Activated T-helper 1 cell treated with anti-CD3 and anti-CD28 coated beads, Interleukin-12 subunit alpha, Interleukin-12 subunit beta, Interleukin-2, Interleukin-4 antibody, amounts not matched to agents 30 ng/mL and 10 ng/mL and 1 ng/mL, durations not matched to agents 14 hours and 24 hours and 36 hours (primary cell): ENCODE measurements around the gene ATP6AP2. TPM values are rescaled to one million over a fixed set of nuclear protein-coding genes. Genes with fewer than 3 reads are reported as not detected.
A peak's percentile ranks its signal among the peaks of the same experiment; 100 is the strongest.

Experiments used
- DNase-seq: peaks from one replicate; pipeline ENCODE4 v3.0.0; 2021; ENCODE audit warnings: low spot score
- H3K27ac Mint-ChIP-seq: one replicate; pipeline ENCODE4 v1.8.0; 2021; ENCODE audit warnings: mild to moderate bottlenecking, mixed read lengths
- H3K27me3 Mint-ChIP-seq: one replicate; pipeline ENCODE4 v1.8.0; 2022; ENCODE audit warnings: mild to moderate bottlenecking, moderate library complexity, mixed read lengths; ENCODE audit not compliant: insufficient read depth
- H3K36me3 Mint-ChIP-seq: one replicate; pipeline ENCODE4 v1.8.0; 2021; ENCODE audit warnings: low read depth, mixed read lengths
- H3K4me1 Mint-ChIP-seq: one replicate; pipeline ENCODE4 v1.8.0; 2021; ENCODE audit warnings: low read depth, mixed read lengths
- H3K4me3 Mint-ChIP-seq: one replicate; pipeline ENCODE4 v1.8.0; 2021; ENCODE audit warnings: mild to moderate bottlenecking, moderate library complexity, mixed read lengths
- H3K9me3 Mint-ChIP-seq: one replicate; pipeline ENCODE4 v1.8.0; 2021; ENCODE audit warnings: mixed read lengths
- intact Hi-C: fragments of 100-400 bp; cut with micrococcal nuclease; formaldehyde crosslinking; loops from one replicate; pipeline ENCODE4 v1.15.1; 2024
- total RNA-seq: library from RNA; stranded (reverse); gene quantifications from 2 replicates; pipeline ENCODE4 v1.2.3, GENCODE V29; 2022

ATP6AP2 gene
- total RNA-seq, result 65.4 and 67.1 TPM in 2 replicates

- Mint-ChIP-seq H3K4me1 (peaks cover 17% of the 10 kb centered on the region), H3K27me3 (no peaks in the 10 kb centered on the region), H3K27ac (peak within 1 kb of the TSS; percentile 97), H3K36me3 (peaks cover 5% of the 10 kb centered on the region), H3K9me3 (no peaks in the 10 kb centered on the region), H3K4me3 (peak within 1 kb of the TSS; percentile 94)
- peak; percentile 85 for DNase-seq
- intact Hi-C loops, result loop anchor here (1.0 to 10.0 kb wide), 7 partner anchors 9 to 752 kb away; partner anchors contain the start of genes CXorf38, DDX3X, MED14 and USP9X
Measured at GRCh38 chrX:40580537-40581335, at the start of gene ATP6AP2. Gene ATP6AP2 (plus strand): TSS chrX:40580970. CDS start chrX:40581066, 96 bp downstream.

GRCh38 chrX:40531056-40531826 lies 49.5 kb upstream of the ATP6AP2 start:
- Mint-ChIP-seq H3K9me3 (no peaks in the 10 kb centered on the region), H3K27ac (no peak overlapping the region), H3K4me1 (no peaks in the 10 kb centered on the region), H3K36me3 (no peaks in the 10 kb centered on the region), H3K4me3 (no peak overlapping the region), H3K27me3 (peaks cover 13% of the 10 kb centered on the region)
- intact Hi-C loops, result no loop called here
- DNase-seq, result no peak

- Mint-ChIP-seq H3K4me1 (peaks cover 18% of the 10 kb centered on the region), H3K4me3 (no peak overlapping the region), H3K9me3 (no peaks in the 10 kb centered on the region), H3K36me3 (no peaks in the 10 kb centered on the region), H3K27me3 (peaks cover 21% of the 10 kb centered on the region), H3K27ac (no peak overlapping the region)
- DNase-seq, result no peak
- intact Hi-C loops, result no loop called here
Measured at GRCh38 chrX:40537310-40537709, 43.5 kb upstream of the ATP6AP2 start.

- H3K4me3 Mint-ChIP-seq, result no peak overlapping the region
- intact Hi-C loops, result no loop called here
- no peak for DNase-seq
Measured at GRCh38 chrX:40538406-40538805, 42.4 kb upstream of the ATP6AP2 start.

GRCh38 chrX:40539214-40540142 lies 41.3 kb upstream of the ATP6AP2 start:
- Mint-ChIP-seq H3K36me3 (no peaks in the 10 kb centered on the region), H3K27ac (peak overlapping the region; percentile 18), H3K27me3 (peaks cover 21% of the 10 kb centered on the region), H3K9me3 (no peaks in the 10 kb centered on the region), H3K4me3 (no peak overlapping the region), H3K4me1 (peaks cover 23% of the 10 kb centered on the region)
- DNase-seq, result peak; percentile 52
- intact Hi-C loops, result no loop called here

More at GRCh38 chrX:40538406-40538805, 42.4 kb upstream of the ATP6AP2 start:
- peaks cover 21% of the 10 kb centered on the region for H3K27me3 Mint-ChIP-seq
- H3K36me3 Mint-ChIP-seq, result no peaks in the 10 kb centered on the region
- no peaks in the 10 kb centered on the region for H3K9me3 Mint-ChIP-seq
- H3K4me1 Mint-ChIP-seq, result peaks cover 18% of the 10 kb centered on the region
- H3K27ac Mint-ChIP-seq, result no peak overlapping the region

GRCh38 chrX:40542208-40542607 lies 38.6 kb upstream of the ATP6AP2 start:
- Mint-ChIP-seq H3K36me3 (no peaks in the 10 kb centered on the region), H3K27me3 (peaks cover 12% of the 10 kb centered on the region), H3K4me1 (peaks cover 23% of the 10 kb centered on the region), H3K4me3 (no peak overlapping the region), H3K9me3 (no peaks in the 10 kb centered on the region), H3K27ac (no peak overlapping the region)
- intact Hi-C loops, result no loop called here
- no peak for DNase-seq

- Mint-ChIP-seq H3K36me3 (no peaks in the 10 kb centered on the region), H3K4me1 (peaks cover 23% of the 10 kb centered on the region), H3K9me3 (no peaks in the 10 kb centered on the region), H3K4me3 (no peak overlapping the region), H3K27ac (no peak overlapping the region), H3K27me3 (peaks cover 9% of the 10 kb centered on the region)
- DNase-seq, result no peak
- intact Hi-C loops, result no loop called here
Measured at GRCh38 chrX:40542972-40543371, 37.8 kb upstream of the ATP6AP2 start.

GRCh38 chrX:40543661-40544328 lies 37.0 kb upstream of the ATP6AP2 start:
- Mint-ChIP-seq H3K9me3 (no peaks in the 10 kb centered on the region), H3K27ac (no peak overlapping the region), H3K4me3 (no peak overlapping the region), H3K4me1 (peaks cover 21% of the 10 kb centered on the region), H3K27me3 (peaks cover 6% of the 10 kb centered on the region), H3K36me3 (no peaks in the 10 kb centered on the region)
- DNase-seq, result no peak
- intact Hi-C loops, result loop anchor here (1.0 to 2.0 kb wide), 4 partner anchors 30 to 251 kb away; partner anchors contain the start of gene ATP6AP2

- intact Hi-C loops, result loop anchor here (1.0 to 2.0 kb wide), 4 partner anchors 29 to 250 kb away; partner anchors contain the start of gene ATP6AP2
- peaks cover 12% of the 10 kb centered on the region for H3K4me1 Mint-ChIP-seq
- DNase-seq, result no peak
- no peak overlapping the region for H3K4me3 Mint-ChIP-seq
- peaks cover under 1% of the 10 kb centered on the region for H3K27me3 Mint-ChIP-seq
- H3K36me3 Mint-ChIP-seq, result no peaks in the 10 kb centered on the region
- H3K9me3 Mint-ChIP-seq, result no peaks in the 10 kb centered on the region
- no peak overlapping the region for H3K27ac Mint-ChIP-seq
Measured at GRCh38 chrX:40544343-40545266, 36.2 kb upstream of the ATP6AP2 start.

- Mint-ChIP-seq H3K4me1 (peaks cover 6% of the 10 kb centered on the region), H3K27ac (no peak overlapping the region), H3K36me3 (no peaks in the 10 kb centered on the region), H3K9me3 (no peaks in the 10 kb centered on the region), H3K4me3 (no peak overlapping the region), H3K27me3 (no peaks in the 10 kb centered on the region)
- no peak for DNase-seq
- intact Hi-C loops, result no loop called here
Measured at GRCh38 chrX:40546870-40547269, 33.9 kb upstream of the ATP6AP2 start.

- DNase-seq, result no peak
- intact Hi-C loops, result no loop called here
- H3K4me3 Mint-ChIP-seq, result no peak overlapping the region
- no peaks in the 10 kb centered on the region for H3K9me3 Mint-ChIP-seq
- peaks cover 4% of the 10 kb centered on the region for H3K27me3 Mint-ChIP-seq
- no peak overlapping the region for H3K27ac Mint-ChIP-seq
- no peaks in the 10 kb centered on the region for H3K36me3 Mint-ChIP-seq
- no peaks in the 10 kb centered on the region for H3K4me1 Mint-ChIP-seq
Measured at GRCh38 chrX:40550066-40550465, 30.7 kb upstream of the ATP6AP2 start.
